GM21528 (cell line): ENCODE measurements around the gene TPGS1.
"Not testable (repeated sequence)": the region's sequence is repeated elsewhere in the genome, so short reads cannot be mapped to it uniquely, and the experiment has no call there.

Experiments used
- ATAC-seq: cut with Tn5 transposase; IDR thresholded peaks from one replicate; pipeline ENCODE4 v1.9.1; 2021; ENCODE audit warnings: mild to moderate bottlenecking, moderate library complexity; ENCODE audit not compliant: unreplicated experiment, low FRiP score

TPGS1 gene

GRCh38 chr19:474126-475078, 32.9 kb upstream of the TPGS1 start:
- no peak for ATAC-seq

GRCh38 chr19:475360-475759, 31.9 kb upstream of the TPGS1 start:
- ATAC-seq: no peak

- ATAC-seq: no peak
Observed at GRCh38 chr19:478236-478903, 28.9 kb upstream of the TPGS1 start.

GRCh38 chr19:478976-479375, 28.3 kb upstream of the TPGS1 start:
- no peak for ATAC-seq

GRCh38 chr19:480016-480855, 27.1 kb upstream of the TPGS1 start:
- ATAC-seq: no peak

GRCh38 chr19:481100-481499, 26.2 kb upstream of the TPGS1 start:
- not testable (repeated sequence) for ATAC-seq

GRCh38 chr19:482186-483041, 24.9 kb upstream of the TPGS1 start:
- ATAC-seq: no peak

GRCh38 chr19:483332-484072, 23.8 kb upstream of the TPGS1 start:
- no peak for ATAC-seq

- no peak for ATAC-seq
Observed at GRCh38 chr19:484494-484893, 22.8 kb upstream of the TPGS1 start.

GRCh38 chr19:485077-485476, 22.2 kb upstream of the TPGS1 start:
- ATAC-seq: no peak

GRCh38 chr19:485583-486236, 21.6 kb upstream of the TPGS1 start:
- ATAC-seq: no peak

GRCh38 chr19:488505-489417, 18.5 kb upstream of the TPGS1 start:
- peak; percentile 66 for ATAC-seq

GRCh38 chr19:489418-490196, 17.7 kb upstream of the TPGS1 start:
- ATAC-seq: peak; percentile 1

GRCh38 chr19:491146-491741, 16.1 kb upstream of the TPGS1 start:
- ATAC-seq: no peak

GRCh38 chr19:492091-492531, 15.2 kb upstream of the TPGS1 start:
- ATAC-seq: no peak

- no peak for ATAC-seq
Observed at GRCh38 chr19:493391-494170, 13.7 kb upstream of the TPGS1 start.
